ENCODE measurements around the gene ISYNA1.
A peak's percentile ranks its signal among the peaks of the same experiment; 100 is the strongest.
"Not testable (repeated sequence)": the region's sequence is repeated elsewhere in the genome, so short reads cannot be mapped to it uniquely, and the experiment has no call there.

ISYNA1 gene

GRCh38 chr19:18418029-18418482, 19.9 kb downstream of the ISYNA1 start:
- no peak for DNase-seq

DNA sequence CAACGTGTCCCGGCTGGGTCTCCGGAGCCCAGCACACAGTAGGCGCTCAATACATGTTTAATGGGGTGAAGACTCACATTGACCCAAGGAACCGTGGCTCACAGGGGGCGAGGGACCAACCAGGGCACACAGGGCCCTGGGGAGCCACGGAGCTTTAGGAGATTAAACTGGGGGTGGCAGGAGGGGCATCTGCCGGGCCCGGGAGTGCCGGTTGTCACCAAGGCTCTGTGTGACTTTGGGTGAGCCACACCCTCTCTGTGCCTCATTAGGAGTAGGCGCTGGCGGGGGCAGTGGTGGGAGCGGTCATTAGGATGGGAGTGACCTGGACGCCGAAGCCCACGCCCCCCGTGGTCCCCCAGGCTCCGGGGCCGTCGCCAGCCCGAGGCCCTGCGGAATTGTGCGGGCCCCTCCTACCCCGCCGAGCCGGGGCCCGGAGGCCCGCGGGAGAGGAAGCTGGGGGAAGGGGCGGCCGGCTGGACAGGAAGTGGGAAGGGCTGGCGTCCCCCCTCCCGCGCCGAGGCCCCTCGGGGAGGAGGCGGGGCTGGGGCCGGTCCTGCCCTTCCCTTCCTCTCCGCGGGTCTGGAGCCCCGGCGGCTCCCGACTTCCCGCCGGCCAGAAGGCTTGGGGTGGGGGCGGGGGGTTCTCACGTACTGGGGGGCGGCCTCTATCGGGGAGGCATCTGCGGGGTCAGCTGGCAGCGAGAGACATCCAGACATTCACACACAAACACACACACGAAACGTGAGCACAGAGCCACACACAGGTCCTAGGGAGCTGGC, 20.5 kb downstream of the ISYNA1 start:
- DNase-seq: peak; percentile 17

DNA sequence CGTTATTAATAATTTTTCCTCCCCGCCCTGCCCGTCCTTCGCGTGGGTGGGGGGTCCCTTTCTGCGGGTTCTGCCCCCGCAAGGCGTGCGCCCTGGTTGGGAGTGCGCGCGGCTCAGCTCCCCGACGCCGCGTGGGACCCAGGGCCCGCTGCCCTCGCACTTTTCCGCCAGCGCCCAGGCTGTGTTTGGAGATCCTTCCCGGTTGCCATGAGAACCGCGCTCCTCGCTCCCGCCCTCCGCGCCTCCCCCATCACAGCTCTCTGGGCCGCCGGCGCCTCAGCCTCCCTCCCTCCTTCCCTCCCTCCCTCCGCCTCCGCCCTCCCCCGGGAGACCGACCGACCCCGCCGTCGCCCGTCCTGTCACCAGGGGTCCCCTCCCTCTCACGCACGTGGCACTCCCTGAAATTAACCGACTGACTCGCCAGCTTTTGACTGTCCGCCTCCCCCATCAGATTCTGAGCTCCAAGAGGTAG, 21.1 kb downstream of the ISYNA1 start:
- DNase-seq: peak; percentile 77

GRCh38 chr19:18415178-18415867, 22.6 kb downstream of the ISYNA1 start:
- DNase-seq: no peak

GRCh38 chr19:18414504-18415177, 23.3 kb downstream of the ISYNA1 start:
- DNase-seq: peak; percentile 48

- no peak for DNase-seq
These were observed 25.2 kb downstream of the ISYNA1 start for GRCh38 chr19:18412610-18413239.

- no peak for DNase-seq
These were observed 29.9 kb downstream of the ISYNA1 start for GRCh38 chr19:18408053-18408476.

- DNase-seq: no peak
These were observed 31.2 kb downstream of the ISYNA1 start for GRCh38 chr19:18406749-18407148.

DNA sequence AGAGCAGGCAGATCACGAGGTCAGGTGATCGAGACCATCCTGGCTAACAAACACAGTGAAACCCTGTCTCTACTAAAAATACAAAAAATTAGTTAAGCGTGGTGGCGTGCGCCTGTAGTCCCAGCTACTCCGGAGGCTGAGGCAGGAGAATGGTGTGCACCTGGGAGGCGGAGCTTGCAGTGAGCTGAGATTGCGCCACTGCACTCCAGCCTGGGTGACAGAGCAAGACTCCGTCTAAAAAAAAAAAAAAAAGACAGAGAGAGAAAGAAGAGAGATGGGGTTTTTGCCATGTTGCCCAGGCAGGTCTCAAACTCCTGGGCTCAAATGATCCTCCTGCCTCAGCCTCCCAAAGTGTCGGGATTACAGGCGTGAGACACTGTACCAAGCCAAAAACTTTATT, 32.2 kb downstream of the ISYNA1 start:
- not testable (repeated sequence) for DNase-seq

GRCh38 chr19:18402455-18403248, 35.3 kb downstream of the ISYNA1 start:
- DNase-seq: not testable (repeated sequence)

- DNase-seq: no peak
These were observed 36.3 kb downstream of the ISYNA1 start for GRCh38 chr19:18401580-18402112.

DNA sequence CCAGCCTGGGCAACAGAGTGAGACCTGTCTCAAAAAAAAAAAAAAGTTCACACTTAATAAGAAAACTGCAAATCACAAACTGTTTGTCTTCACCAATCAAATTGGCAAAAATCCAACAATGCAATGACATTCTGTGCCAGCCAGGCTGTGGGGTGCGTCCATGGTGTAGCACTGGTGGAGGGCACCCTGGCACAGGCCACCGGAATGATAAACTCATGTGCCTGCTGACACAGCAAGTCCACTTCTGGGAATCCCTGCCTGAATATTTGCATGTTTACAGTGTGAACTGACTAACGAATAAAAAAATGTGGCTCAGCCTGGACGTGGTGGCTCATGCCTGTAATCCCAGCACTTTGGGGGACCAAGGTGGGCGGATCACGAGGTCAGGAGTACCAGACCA, 38.9 kb downstream of the ISYNA1 start:
- peak; percentile 25 for DNase-seq

- DNase-seq: no peak
These were observed 40.4 kb downstream of the ISYNA1 start, which contains the start of gene LRRC25 for GRCh38 chr19:18397242-18398202. TSS of gene LRRC25 (minus strand) at chr19:18397622. CDS start at chr19:18396963, 659 bp downstream.

DNA sequence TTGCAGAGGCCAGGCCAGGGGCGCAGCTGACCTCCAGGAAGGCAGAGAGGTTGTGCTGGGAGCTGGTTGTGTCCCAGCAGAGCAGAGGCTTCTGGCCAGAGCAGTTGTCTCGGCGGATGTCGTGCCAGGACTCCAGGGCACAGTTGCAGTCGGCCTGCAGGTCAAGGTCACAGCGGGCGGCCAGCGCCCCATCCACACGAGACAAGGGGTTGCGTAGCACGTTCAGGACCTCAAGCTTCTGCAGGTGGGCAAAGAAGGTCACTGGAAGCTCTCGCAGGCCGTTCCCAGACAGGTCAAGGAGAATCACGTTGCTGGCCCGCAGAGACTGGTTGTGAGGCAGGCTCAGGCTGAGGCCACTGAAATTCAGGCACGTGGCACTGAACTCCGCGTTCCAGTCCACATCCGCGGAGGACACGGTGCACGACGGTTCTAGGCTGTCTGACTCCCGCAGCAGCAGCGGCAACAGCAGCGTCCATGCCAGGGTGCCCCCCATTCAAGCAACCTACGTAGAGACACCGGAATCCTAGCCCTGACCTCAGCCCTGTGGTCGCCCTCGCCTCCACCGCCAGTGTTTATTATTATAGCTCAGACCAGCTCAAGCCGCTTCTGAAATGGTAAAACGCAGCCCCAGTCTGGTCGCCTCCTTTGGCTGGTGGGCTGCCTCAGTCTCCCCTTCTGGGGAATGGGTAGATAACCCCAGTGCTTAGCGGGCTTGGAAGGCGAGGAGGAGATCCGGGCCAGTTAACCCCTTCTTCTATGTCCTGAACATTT, 41.3 kb downstream of the ISYNA1 start:
- no peak for DNase-seq

GRCh38 chr19:18393836-18394235, 44.1 kb downstream of the ISYNA1 start:
- DNase-seq: no peak

- no peak for DNase-seq
These were observed 45.0 kb downstream of the ISYNA1 start for GRCh38 chr19:18392926-18393325.

GRCh38 chr19:18392417-18392816, 45.5 kb downstream of the ISYNA1 start:
- no peak for DNase-seq

DNA sequence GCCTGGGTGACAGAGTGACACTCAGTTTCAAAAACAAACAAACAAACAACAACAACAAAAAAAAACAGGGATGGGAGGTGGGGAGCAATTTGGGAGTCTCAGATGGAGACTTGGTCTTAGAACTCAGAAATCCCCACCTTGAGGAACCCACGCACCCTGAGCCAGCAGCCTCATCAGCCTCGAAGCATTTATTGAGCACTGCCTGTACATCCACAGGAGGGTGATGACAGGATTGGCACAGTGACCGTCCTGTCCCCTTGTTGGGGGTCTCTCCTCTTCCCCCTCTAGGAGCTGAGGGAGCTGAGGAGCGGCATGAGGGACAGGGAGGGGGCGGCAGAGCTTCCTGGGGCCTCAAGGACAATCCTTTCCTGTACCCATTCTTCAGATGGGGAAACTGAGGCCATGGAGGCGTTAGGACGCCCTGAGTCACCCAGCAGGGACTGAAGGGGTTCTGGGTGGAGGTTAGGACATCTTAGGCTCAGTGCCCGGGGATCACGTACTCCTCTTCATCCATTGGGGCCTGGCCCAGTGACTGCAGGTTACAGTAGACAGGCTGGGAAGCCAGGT, 46.3 kb downstream of the ISYNA1 start:
- DNase-seq: no peak
